ENCODE results near the gene FIBCD1. TPM values are rescaled to one million over a fixed set of nuclear protein-coding genes. Genes with fewer than 3 reads are reported as not detected.
A peak's percentile ranks its signal among the peaks of the same experiment; 100 is the strongest.

Gene FIBCD1
- total RNA-seq, 4 donors from 2014 or later: 0.40 to 0.83 (median 0.42) TPM; not detected in 1

- Histone ChIP-seq H3K9me3 (no peaks in the 10 kb centered on the region), H3K4me3 (no peak overlapping the region), H3K27ac (replicated peaks in 1 of 4) (no peak overlapping the region), H3K4me1 (peaks cover 14 to 33% (median 30%) of the 10 kb centered on the region in 4 donors), H3K27me3 (peaks cover 14 to 69% (median 27%) of the 10 kb centered on the region in 4 donors), H3K36me3 (no peaks in the 10 kb centered on the region)
- 55% methylated on average over 13 of the region's 13 CpGs for WGBS
- intact Hi-C loops (cut with DNase I): loop anchor here (5.0 to 10.0 kb wide), 2 partner anchors 92 to 176 kb away; no protein-coding TSS in a partner anchor
- no peak for DNase-seq (ENCODE audit: extremely low spot score)
- TF ChIP-seq EP300 (IDR thresholded peaks at IDR 0.05) (no peak), POLR2AphosphoS5 (IDR thresholded peaks at IDR 0.05) (no peak), POLR2A (IDR thresholded peaks at IDR 0.05; ENCODE audit: low read depth) (no peak), CTCF (IDR thresholded peaks at IDR 0.05) (no peak)
Measured at GRCh38 chr9:130943221-130943620, 4.2 kb upstream of the FIBCD1 start.

GRCh38 chr9:130942679-130943078 is 3.6 kb upstream of the FIBCD1 start:
- Histone ChIP-seq H3K9me3 (no peaks in the 10 kb centered on the region), H3K36me3 (no peaks in the 10 kb centered on the region), H3K27ac (replicated peaks in 1 of 4) (no peak overlapping the region), H3K27me3 (peaks cover 14 to 71% (median 32%) of the 10 kb centered on the region in 4 donors), H3K4me3 (no peak overlapping the region), H3K4me1 (peaks cover 18 to 38% (median 35%) of the 10 kb centered on the region in 4 donors)
- no peak for DNase-seq (ENCODE audit: extremely low spot score)
- 79% methylated on average over 10 of the region's 10 CpGs for WGBS
- TF ChIP-seq CTCF (IDR thresholded peaks at IDR 0.05) (no peak), POLR2A (IDR thresholded peaks at IDR 0.05; ENCODE audit: low read depth) (no peak), POLR2AphosphoS5 (IDR thresholded peaks at IDR 0.05) (no peak), EP300 (IDR thresholded peaks at IDR 0.05) (no peak)
- intact Hi-C loops (cut with DNase I): loop anchor here (5.0 to 10.0 kb wide), 2 partner anchors 92 to 175 kb away; no protein-coding TSS in a partner anchor

GRCh38 chr9:130942084-130942483 is 3.0 kb upstream of the FIBCD1 start:
- Histone ChIP-seq H3K4me3 (no peak overlapping the region), H3K9me3 (no peaks in the 10 kb centered on the region), H3K36me3 (no peaks in the 10 kb centered on the region), H3K27ac (replicated peaks in 1 of 4) (no peak overlapping the region), H3K4me1 (peaks cover 18 to 44% (median 40%) of the 10 kb centered on the region in 4 donors), H3K27me3 (peaks cover 14 to 72% (median 35%) of the 10 kb centered on the region in 4 donors)
- 80% methylated on average over 6 of the region's 6 CpGs for WGBS
- intact Hi-C loops (cut with DNase I): loop anchor here (5.0 to 10.0 kb wide), 2 partner anchors 93 to 175 kb away; no protein-coding TSS in a partner anchor
- TF ChIP-seq POLR2A (IDR thresholded peaks at IDR 0.05; ENCODE audit: low read depth) (no peak), POLR2AphosphoS5 (IDR thresholded peaks at IDR 0.05) (no peak), EP300 (IDR thresholded peaks at IDR 0.05) (no peak), CTCF (IDR thresholded peaks at IDR 0.05) (no peak)
- DNase-seq (ENCODE audit: extremely low spot score): no peak

GRCh38 chr9:130940693-130941576 is 1.9 kb upstream of the FIBCD1 start:
- intact Hi-C loops (cut with DNase I): loop anchor here (2.0 to 10.0 kb wide), 4 partner anchors 76 to 240 kb away; no protein-coding TSS in a partner anchor
- 16% methylated on average over 34 of the region's 36 CpGs for WGBS
- Histone ChIP-seq H3K36me3 (no peaks in the 10 kb centered on the region), H3K4me3 (no peak overlapping the region), H3K9me3 (no peaks in the 10 kb centered on the region), H3K27ac (replicated peaks in 1 of 4) (no peak overlapping the region), H3K27me3 (peaks cover 14 to 82% (median 35%) of the 10 kb centered on the region in 4 donors), H3K4me1 (peaks cover 18 to 55% (median 51%) of the 10 kb centered on the region in 4 donors)
- TF ChIP-seq CTCF (IDR thresholded peaks at IDR 0.05): peak; percentile 78 to 86 (median 81)
- TF ChIP-seq POLR2A (IDR thresholded peaks at IDR 0.05; ENCODE audit: low read depth): no peak
- DNase-seq (ENCODE audit: extremely low spot score): no peak
